ENCODE measurements around the gene MOB3A. TPM values are rescaled to one million over a fixed set of nuclear protein-coding genes. Genes with fewer than 3 reads are reported as not detected.
A peak's percentile ranks its signal among the peaks of the same experiment; 100 is the strongest.

The MOB3A gene
- total RNA-seq, 3 donors from 2014 or later (not counting 1 experiment from before 2014, with no cell fraction given) = 239 to 314 (median 246) TPM

GRCh38 chr19:2099054-2099501, 3.0 kb upstream of the MOB3A start:
- Mint-ChIP-seq H3K27me3 (ENCODE audit: low read depth in 2 of 2) (no peaks in the 10 kb centered on the region), H3K9me3 (no peaks in the 10 kb centered on the region), H3K27ac (no peak overlapping the region), H3K4me1 (peaks cover 19 to 36% of the 10 kb centered on the region in 2 donors), H3K4me3 (no peak overlapping the region), H3K36me3 (no peaks in the 10 kb centered on the region)
- Histone ChIP-seq H3K4me3 (ENCODE audit: low read length) (no peak overlapping the region), H3K27me3 (ENCODE audit: control insufficient read depth, insufficient read depth, low read length) (no peaks in the 10 kb centered on the region), H3K36me3 (ENCODE audit: control insufficient read depth, insufficient read depth, low read length) (peaks cover 27% of the 10 kb centered on the region), H3K9me3 (ENCODE audit: control insufficient read depth, insufficient read depth, low read length) (no peaks in the 10 kb centered on the region), H3K4me1 (ENCODE audit: control insufficient read depth, insufficient read depth, low read length) (peaks cover 28% of the 10 kb centered on the region), H3K27ac (ENCODE audit: low read length) (no peak overlapping the region)
- DNase-seq = no peak
- TF ChIP-seq CTCF (IDR thresholded peaks at IDR 0.05) = no peak
- WGBS (ENCODE audit: insufficient coverage) = 88% methylated on average over 16 of the region's 16 CpGs
- no peak for ATAC-seq
- intact Hi-C loops (cut with micrococcal nuclease) = loop anchor here (5.0 kb wide), 1 partner anchor 37 kb away; no protein-coding TSS in a partner anchor

GRCh38 chr19:2097886-2098327, 1.8 kb upstream of the MOB3A start:
- ATAC-seq = no peak
- Histone ChIP-seq H3K4me1 (ENCODE audit: control insufficient read depth, insufficient read depth, low read length) (peaks cover 40% of the 10 kb centered on the region), H3K27me3 (ENCODE audit: control insufficient read depth, insufficient read depth, low read length) (no peaks in the 10 kb centered on the region), H3K4me3 (ENCODE audit: low read length) (no peak overlapping the region), H3K9me3 (ENCODE audit: control insufficient read depth, insufficient read depth, low read length) (no peaks in the 10 kb centered on the region), H3K36me3 (ENCODE audit: control insufficient read depth, insufficient read depth, low read length) (peaks cover 31% of the 10 kb centered on the region), H3K27ac (ENCODE audit: low read length) (no peak overlapping the region)
- H3K27ac Mint-ChIP-seq = no peak overlapping the region
- H3K9me3 Mint-ChIP-seq = no peaks in the 10 kb centered on the region
- H3K36me3 Mint-ChIP-seq = no peaks in the 10 kb centered on the region
- DNase-seq = no peak
- no peak overlapping the region for H3K4me3 Mint-ChIP-seq
- TF ChIP-seq CTCF (IDR thresholded peaks at IDR 0.05) = no peak
- no peaks in the 10 kb centered on the region for H3K27me3 Mint-ChIP-seq (ENCODE audit: low read depth in 2 of 2)
- WGBS (ENCODE audit: insufficient coverage) = 92% methylated on average over 23 of the region's 23 CpGs
- peaks cover 19 to 39% of the 10 kb centered on the region in 2 donors for H3K4me1 Mint-ChIP-seq
- intact Hi-C loops (cut with micrococcal nuclease) = loop anchor here (2.0 to 5.0 kb wide), 3 partner anchors 15 to 79 kb away; no protein-coding TSS in a partner anchor

- intact Hi-C loops (cut with micrococcal nuclease) = loop anchor here (2.0 to 5.0 kb wide), 3 partner anchors 15 to 79 kb away; no protein-coding TSS in a partner anchor
- Histone ChIP-seq H3K9me3 (ENCODE audit: control insufficient read depth, insufficient read depth, low read length) (no peaks in the 10 kb centered on the region), H3K4me3 (ENCODE audit: low read length) (peak overlapping the region; percentile 43), H3K4me1 (ENCODE audit: control insufficient read depth, insufficient read depth, low read length) (peaks cover 46% of the 10 kb centered on the region), H3K27me3 (ENCODE audit: control insufficient read depth, insufficient read depth, low read length) (no peaks in the 10 kb centered on the region), H3K36me3 (ENCODE audit: control insufficient read depth, insufficient read depth, low read length) (peaks cover 33% of the 10 kb centered on the region), H3K27ac (ENCODE audit: low read length) (peak overlapping the region; percentile 61)
- peaks cover 19 to 39% of the 10 kb centered on the region in 2 donors for H3K4me1 Mint-ChIP-seq
- H3K4me3 Mint-ChIP-seq = peak overlapping the region; percentile 98
- H3K9me3 Mint-ChIP-seq = no peaks in the 10 kb centered on the region
- H3K27ac Mint-ChIP-seq = peak overlapping the region; percentile 88 to 90
- WGBS (ENCODE audit: insufficient coverage) = 24% methylated on average over 30 of the region's 30 CpGs
- ATAC-seq (peak in 1 of 3 donors; percentile 1), DNase-seq (peak; percentile 50 to 84)
- H3K36me3 Mint-ChIP-seq = no peaks in the 10 kb centered on the region
- no peaks in the 10 kb centered on the region for H3K27me3 Mint-ChIP-seq (ENCODE audit: low read depth in 2 of 2)
- peak; percentile 3 for TF ChIP-seq CTCF (IDR thresholded peaks at IDR 0.05)
These were observed 1.2 kb upstream of the MOB3A start for GRCh38 chr19:2097203-2097885.

All from natural killer cell (primary cell).